K562 (cell line): ENCODE data around the gene NFKBIA.
A peak's percentile ranks its signal among the peaks of the same experiment; 100 is the strongest.

Source experiments
- BRF1 ChIP-seq: IDR thresholded peaks from 3 replicates; pipeline ENCODE4 v1.6.1; 2011; ENCODE audit warnings: borderline replicate concordance, mild to moderate bottlenecking; ENCODE audit not compliant: insufficient read length; ENCODE audit errors: extremely low read depth
- CTCF ChIP-seq, 3 experiments: IDR thresholded peaks in 2 of 3; conservative IDR thresholded peaks in 1 of 3; 2 replicates each; pipeline ENCODE4 v1.5.1; 2011 to 2012; ENCODE audit warnings: low read length in 3 of 3, mild to moderate bottlenecking in 3 of 3, control low read depth in 2 of 3, improper control_type of control experiment in 1 of 3, inconsistent platforms in 1 of 3, low read depth in 1 of 3, mixed read lengths in 1 of 3, moderate library complexity in 1 of 3; ENCODE audit not compliant: insufficient read depth in 2 of 3
- THAP7 ChIP-seq: fragments of 250-450 bp; sonication (Bioruptor Pico); IDR thresholded peaks from 2 replicates; pipeline ENCODE4 v1.5.0; 2021
- XRCC5 ChIP-seq: fragments of 200-400 bp; formaldehyde crosslinking; IDR thresholded peaks from 2 replicates; pipeline ENCODE4 v1.6.1; 2017; ENCODE audit warnings: low read depth, mild to moderate bottlenecking, low read length
- ZKSCAN1 ChIP-seq: fragments of 150-350 bp; IDR thresholded peaks from 2 replicates; pipeline ENCODE4 v1.6.1; 2016; ENCODE audit warnings: low read depth, low read length
- ZKSCAN8 ChIP-seq: fragments of 200-800 bp; sonication (Bioruptor generic); IDR thresholded peaks from 2 replicates; pipeline ENCODE4 v1.6.1; 2016; ENCODE audit warnings: missing genetic modification characterization, missing compliant biosample characterization

DNA sequence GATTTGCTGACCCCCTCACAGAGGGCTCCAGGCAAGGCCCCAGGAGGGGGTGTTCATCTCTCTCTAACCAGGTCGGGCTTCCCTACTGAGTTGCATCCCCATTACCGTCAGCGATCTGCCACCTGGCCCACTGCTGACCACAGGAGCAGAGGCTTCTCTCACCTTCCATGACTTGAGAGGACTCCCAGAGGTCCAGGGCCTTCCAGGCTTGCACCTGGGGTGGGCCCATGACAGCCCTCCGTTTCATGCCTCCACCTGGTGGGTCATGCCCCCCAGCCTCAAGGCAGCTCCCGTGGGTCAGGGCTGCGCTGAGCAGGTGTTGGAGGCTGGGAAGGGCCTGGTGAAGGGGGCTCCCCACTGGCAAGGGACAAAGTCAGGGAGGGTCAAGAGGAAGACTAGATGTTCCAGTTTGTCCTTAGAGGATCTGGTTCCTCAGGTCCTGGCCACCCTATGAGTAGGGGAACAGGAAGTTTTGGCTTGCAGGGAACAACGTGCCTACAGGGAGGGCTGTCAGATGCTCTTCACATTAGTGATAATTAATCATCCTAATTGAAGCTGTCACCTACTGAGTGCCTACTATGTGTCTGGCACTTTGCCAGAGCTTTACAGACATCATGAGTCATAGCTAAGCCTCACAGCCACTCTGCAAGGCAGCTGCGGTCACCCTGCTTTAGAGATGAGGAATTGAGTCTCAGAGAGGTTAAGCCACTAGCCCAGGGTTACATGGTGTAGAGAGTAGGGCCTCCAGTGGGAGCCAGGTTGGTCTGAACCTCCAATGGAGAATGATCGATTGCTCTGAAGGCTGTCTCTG is 13.8 kb downstream of the NFKBIA start:
- no peak for TF ChIP-seq BRF1
- no peak for TF ChIP-seq CTCF (IDR thresholded peaks at IDR 0.05 in 2 of 3, conservative IDR thresholded peaks at IDR 0.05 in 1 of 3; ENCODE audit: insufficient read depth in 2 of 3, low read depth in 1 of 3, low read length in 3 of 3)
- no peak for TF ChIP-seq ZKSCAN8 (CRISPR knock-in tag)
- no peak for TF ChIP-seq XRCC5
- peak; percentile 100 for TF ChIP-seq ZKSCAN1
- TF ChIP-seq THAP7, result no peak
